IMR-90 (cell line): ENCODE data around the gene RAD51. TPM values are rescaled to one million over a fixed set of nuclear protein-coding genes. Genes with fewer than 3 reads are reported as not detected.

Source experiments
- ATAC-seq: fragments of 200-7000 bp; cut with Tn5 transposase; 2 replicates; pipeline ENCODE4 v1.9.1; 2020; ENCODE audit warnings: low read depth, mild to moderate bottlenecking, moderate library complexity
- BruUV-seq: library from RNA; stranded (reverse); fragments of 400-500 nt; replicated peaks from 2 replicates; lab custom pipeline; 2021; lab: Mats Ljungman, UMichigan
- CTCF ChIA-PET: fragments of 300-600 bp; formaldehyde crosslinking; extraction: SDS; loops from one replicate; lab custom pipeline; 2021; ENCODE audit warnings: antibody characterized with exemption; lab: Yijun Ruan, JAX
- POLR2A ChIA-PET: fragments of 300-600 bp; sonication (Branson Sonifier 250); formaldehyde crosslinking; loops from one replicate; lab custom pipeline; 2022; ENCODE audit warnings: antibody characterized with exemption; ENCODE audit not compliant: unreplicated experiment; lab: Charles Lee
- DNase-seq: peaks from one replicate; pipeline ENCODE4 v3.0.0; 2013
- H2AFZ ChIP-seq: replicated peaks from 2 replicates; pipeline ENCODE3; 2013; ENCODE audit warnings: low read length, mild to moderate bottlenecking; ENCODE audit not compliant: poor library complexity
- H2AK5ac ChIP-seq: 2 replicates; pipeline ENCODE4 v1.6.1; 2013; ENCODE audit warnings: low read depth, low read length, inconsistent platforms
- H2AK9ac ChIP-seq: replicated peaks from 2 replicates; pipeline ENCODE3; 2013; ENCODE audit warnings: mild to moderate bottlenecking, low read depth, low read length, moderate library complexity; ENCODE audit not compliant: poor library complexity
- H2BK120ac ChIP-seq: 2 replicates; pipeline ENCODE4 v1.6.1; 2013; ENCODE audit warnings: low read depth, low read length, inconsistent platforms
- H2BK15ac ChIP-seq: 3 replicates; pipeline ENCODE4 v1.6.1; 2013; ENCODE audit warnings: low read depth, low read length, inconsistent platforms
- H2BK20ac ChIP-seq: 2 replicates; pipeline ENCODE4 v1.6.1; 2013; ENCODE audit warnings: low read depth, mild to moderate bottlenecking, inconsistent platforms, low read length, moderate library complexity
- H2BK5ac ChIP-seq: 2 replicates; pipeline ENCODE4 v1.6.1; 2013; ENCODE audit warnings: mild to moderate bottlenecking, low read depth, low read length, inconsistent platforms; ENCODE audit not compliant: poor library complexity, severe bottlenecking
- H3K14ac ChIP-seq: replicated peaks from 2 replicates; pipeline ENCODE4 v1.6.1; 2013; ENCODE audit warnings: low read depth, low read length, inconsistent platforms
- H3K18ac ChIP-seq: 2 replicates; pipeline ENCODE4 v1.6.1; 2013; ENCODE audit warnings: low read depth, low read length, control low read depth
- H3K23ac ChIP-seq: 2 replicates; pipeline ENCODE4 v1.6.1; 2013; ENCODE audit warnings: low read depth, low read length, inconsistent platforms
- H3K27ac ChIP-seq: 2 replicates; pipeline ENCODE4 v1.5.1; 2013; ENCODE audit warnings: mild to moderate bottlenecking, control low read depth, low read length; ENCODE audit not compliant: insufficient read depth
- H3K27me3 ChIP-seq: 2 replicates; pipeline ENCODE4 v1.6.1; 2013; ENCODE audit warnings: low read length; ENCODE audit not compliant: control insufficient read depth, insufficient read depth
- H3K36me3 ChIP-seq: 2 replicates; pipeline ENCODE4 v1.6.1; 2013; ENCODE audit warnings: low read length, mixed read lengths; ENCODE audit not compliant: control insufficient read depth, insufficient read depth
- H3K4ac ChIP-seq: 2 replicates; pipeline ENCODE4 v1.6.1; 2013; ENCODE audit warnings: low read depth, low read length, inconsistent platforms
- H3K4me1 ChIP-seq: 2 replicates; pipeline ENCODE4 v1.6.1; 2013; ENCODE audit warnings: low read length, mixed read lengths; ENCODE audit not compliant: control insufficient read depth, insufficient read depth
- H3K4me2 ChIP-seq: 2 replicates; pipeline ENCODE4 v1.6.1; 2013; ENCODE audit warnings: low read depth, mild to moderate bottlenecking, control low read depth, low read length, moderate library complexity
- H3K4me3 ChIP-seq: 2 replicates; pipeline ENCODE4 v1.5.1; 2013; ENCODE audit warnings: low read depth, mild to moderate bottlenecking, control low read depth, low read length, moderate library complexity; ENCODE audit not compliant: insufficient read depth
- H3K56ac ChIP-seq: 2 replicates; pipeline ENCODE4 v1.6.1; 2013; ENCODE audit warnings: low read length, inconsistent platforms; ENCODE audit not compliant: insufficient read depth; ENCODE audit errors: extremely low read depth
- H3K79me1 ChIP-seq, 2 experiments: 2 replicates each; pipeline ENCODE4 v1.6.1; 2013; ENCODE audit warnings: low read length in 2 of 2, inconsistent platforms in 1 of 2, low read depth in 1 of 2
- H3K9ac ChIP-seq: 2 replicates; pipeline ENCODE4 v1.6.1; 2013; ENCODE audit warnings: low read depth, low read length, control low read depth
- H3K9me1 ChIP-seq: 2 replicates; pipeline ENCODE4 v1.6.1; 2013; ENCODE audit warnings: low read length, inconsistent platforms; ENCODE audit not compliant: insufficient read depth
- H3K9me3 ChIP-seq: 2 replicates; pipeline ENCODE4 v1.6.1; 2013; ENCODE audit warnings: low read length; ENCODE audit not compliant: control insufficient read depth, insufficient read depth
- H4K20me1 ChIP-seq: 2 replicates; pipeline ENCODE4 v1.6.1; 2013; ENCODE audit warnings: low read length, inconsistent platforms; ENCODE audit not compliant: insufficient read depth
- H4K5ac ChIP-seq: 2 replicates; pipeline ENCODE4 v1.6.1; 2013; ENCODE audit warnings: mild to moderate bottlenecking, low read depth, low read length, control low read depth
- H4K8ac ChIP-seq, 2 experiments: 2 replicates each; pipeline ENCODE4 v1.6.1; 2013; ENCODE audit warnings: low read depth in 2 of 2, low read length in 2 of 2, control low read depth in 1 of 2, inconsistent platforms in 1 of 2
- H4K91ac ChIP-seq: 2 replicates; pipeline ENCODE4 v1.6.1; 2013; ENCODE audit warnings: low read depth, low read length, inconsistent platforms; ENCODE audit not compliant: insufficient read depth
- FOS ChIP-seq: fragments of 150-350 bp; IDR thresholded peaks from 2 replicates; pipeline ENCODE4 v1.6.1; 2016; ENCODE audit warnings: low read depth, low read length
- MAFK ChIP-seq: IDR thresholded peaks from 2 replicates; pipeline ENCODE4 v1.6.1; 2012; ENCODE audit warnings: low read depth, low read length, improper control_type of control experiment
- RFX5 ChIP-seq: IDR thresholded peaks from 2 replicates; pipeline ENCODE4 v1.8.0; 2012; ENCODE audit warnings: low read depth, mild to moderate bottlenecking, low read length, moderate library complexity
- USF2 ChIP-seq: fragments of 150-350 bp; IDR thresholded peaks from 2 replicates; pipeline ENCODE4 v1.6.1; 2017; ENCODE audit warnings: mild to moderate bottlenecking, antibody characterized with exemption, low read length, low read depth
- WGBS, 2 experiments: methylation state at CpG; one replicate each; pipeline versions ENCODE4 v1.1.5 to v1.1.7; 2013; ENCODE audit warnings: missing lambda C conversion rate in 2 of 2; ENCODE audit not compliant: insufficient read length in 1 of 2; ENCODE audit errors: extremely low coverage in 2 of 2; 5-methylcytosine and 5-hydroxymethylcytosine counted together
- dilution Hi-C: fragments of 300-500 bp; cut with HindIII; formaldehyde crosslinking; loops from one replicate; pipeline ENCODE4 v1.14.3; 2018; ENCODE audit warnings: low sequenced_read_pairs; ENCODE audit not compliant: unreplicated experiment
- in situ Hi-C: fragments of 300-500 bp; cut with MboI; formaldehyde crosslinking; loops from 3 replicates; pipeline ENCODE4 v1.14.3; 2019; ENCODE audit warnings: low sequenced_read_pairs, inconsistent platforms, mixed read lengths
- intact Hi-C: fragments of 100-400 bp; cut with micrococcal nuclease; formaldehyde crosslinking; loops from 2 replicates; pipeline ENCODE4 v1.10.0; 2022
- polyA plus RNA-seq, 3 experiments: library from polyadenylated mRNA; depleted of rRNA; stranded (reverse); fragments of >200 nt; gene quantifications; 2 replicates each; pipeline ENCODE4 v1.2.3, GENCODE V29; 2012; ENCODE audit warnings: low replicate concordance in 1 of 3
- total RNA-seq: library from RNA; depleted of rRNA; stranded (reverse); fragments of >200 nt; gene quantifications from 2 replicates; pipeline ENCODE4 v1.2.3, GENCODE V29; 2012

Gene RAD51
- total and polyA plus RNA-seq, 2 of the 4 experiments (the other 2 are of a cell fraction): 6.8 to 8.4 TPM

DNA sequence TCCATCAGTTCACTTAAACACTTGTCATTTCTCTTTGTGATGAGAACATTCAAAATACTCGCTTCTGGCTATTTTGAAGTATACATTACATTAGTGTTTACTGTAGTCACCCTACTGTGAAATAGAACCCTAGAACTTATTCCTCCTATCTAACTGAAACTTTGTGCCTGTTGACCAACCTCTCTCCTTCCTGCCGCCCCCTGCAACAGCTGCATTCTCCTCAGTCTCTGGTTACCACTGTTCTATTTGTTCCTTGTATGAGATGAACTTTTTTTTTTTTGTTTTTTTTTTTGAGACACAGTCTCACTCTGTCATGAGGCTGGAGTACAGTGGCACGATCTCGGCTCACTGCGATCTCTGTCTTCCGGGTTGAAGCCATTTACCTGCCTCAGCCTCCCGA is 2.9 kb downstream of the RAD51 start:
- H2BK120ac ChIP-seq: no peak overlapping the region
- no peak for TF ChIP-seq MAFK
- no peak for TF ChIP-seq USF2
- no peak for TF ChIP-seq FOS
- no peak for TF ChIP-seq RFX5
- H3K4me3 ChIP-seq: no peak overlapping the region
- no peak overlapping the region for H4K5ac ChIP-seq
- H2AFZ ChIP-seq: no peak overlapping the region
- no peak overlapping the region for H2BK20ac ChIP-seq
- no peak for DNase-seq
- H4K8ac ChIP-seq: no peak overlapping the region
- H3K9me1 ChIP-seq: no peaks in the 10 kb centered on the region
- ChIA-PET CTCF (no interaction called here), POLR2A (no interaction called here)
- intact Hi-C loops (no loop called here), dilution Hi-C loops (no loop called here), in situ Hi-C loops (no loop called here)
- no peak overlapping the region for H3K27ac ChIP-seq
- H4K91ac ChIP-seq: no peak overlapping the region
- no peak overlapping the region for H3K4ac ChIP-seq
- no peak overlapping the region for H3K9ac ChIP-seq
- no peak overlapping the region for H2AK5ac ChIP-seq
- no peak overlapping the region for H3K23ac ChIP-seq
- H3K18ac ChIP-seq: no peak overlapping the region
- H4K20me1 ChIP-seq: peaks cover 3% of the 10 kb centered on the region; the same call in 1 of the 2 replicates
- ATAC-seq: no peak
- no peak overlapping the region for H3K4me2 ChIP-seq
- H2BK5ac ChIP-seq: no peak overlapping the region
- no peak overlapping the region for H2BK15ac ChIP-seq
- H3K9me3 ChIP-seq: no peaks in the 10 kb centered on the region
- peaks cover 4% of the 10 kb centered on the region; the same call in 1 of the 2 replicates for H3K4me1 ChIP-seq
- no peaks in the 10 kb centered on the region for H3K27me3 ChIP-seq
- BruUV-seq: no TSS peak
- no peak overlapping the region for H3K56ac ChIP-seq
- no peak overlapping the region for H2AK9ac ChIP-seq
- peaks cover 8% of the 10 kb centered on the region for H3K36me3 ChIP-seq
- WGBS, 2 experiments: no CpG with 5 or more reads among the region's 7 CpGs
- no peak overlapping the region for H3K14ac ChIP-seq
- peaks cover 15 to 30% of the 10 kb centered on the region in 2 experiments for H3K79me1 ChIP-seq
